Breast epithelium (tissue), 4 donors: Measurements from ENCODE around the gene PLCB4. TPM values are rescaled to one million over a fixed set of nuclear protein-coding genes. Genes with fewer than 3 reads are reported as not detected.

ENCODE experiments used
- DNase-seq, 2 donors: peaks; one replicate each; pipeline ENCODE4 v3.0.0-alpha.2; 2019; ENCODE audit warnings: low spot score in 2 of 2
- H3K27ac ChIP-seq, 2 donors: fragments of 200-600 bp; sonication (generic) in 1 of 2; one replicate each; pipeline ENCODE4 v1.5.1; 2016 to 2019; ENCODE audit warnings: mild to moderate bottlenecking in 1 of 2
- H3K27me3 ChIP-seq, 2 donors: fragments of 200-600 bp; sonication (generic) in 1 of 2; one replicate each; pipeline versions ENCODE4 v1.5.1 to v1.6.0; 2017 to 2019; ENCODE audit warnings: control low read depth in 1 of 2, mild to moderate bottlenecking in 1 of 2
- H3K36me3 ChIP-seq: fragments of 200-600 bp; one replicate; pipeline ENCODE4 v1.5.1; 2019
- H3K4me1 ChIP-seq, 2 donors: fragments of 200-600 bp; sonication (generic); one replicate each; pipeline ENCODE4 v1.5.1; 2016 to 2019; ENCODE audit warnings: control low read depth in 1 of 2
- H3K4me3 ChIP-seq, 3 donors: fragments of 200-600 bp; sonication (generic); 1 replicate in 2 of 3; 2 replicates in 1 of 3; pipeline ENCODE4 v1.5.1; 2016 to 2019; ENCODE audit warnings: mild to moderate bottlenecking in 3 of 3, moderate library complexity in 2 of 3
- H3K9me3 ChIP-seq, 2 donors: fragments of 200-600 bp; sonication (generic) in 1 of 2; one replicate each; pipeline ENCODE4 v1.5.1; 2016 to 2019; ENCODE audit warnings: control low read depth in 1 of 2
- POLR2A ChIP-seq: fragments of 450-650 bp; IDR thresholded peaks from one replicate; pipeline ENCODE4 v1.6.1; 2016; ENCODE audit warnings: antibody characterized with exemption, mild to moderate bottlenecking, moderate library complexity
- POLR2AphosphoS5 ChIP-seq, 3 donors: sonication (generic); formaldehyde crosslinking; IDR thresholded peaks; one replicate each; pipeline ENCODE4 v1.6.1; 2017; ENCODE audit warnings: antibody characterized with exemption in 3 of 3
- intact Hi-C: fragments of 100-400 bp; cut with DNase I; formaldehyde crosslinking; loops from one replicate; pipeline ENCODE4 v1.15.1; 2023; ENCODE audit warnings: low total_unique reads
- total RNA-seq, 3 donors: library from RNA; depleted of rRNA; stranded (reverse); fragments of >200 nt; gene quantifications; one replicate each; pipeline ENCODE4 v1.1.0, GENCODE V29; 2016
- TF ChIP-seq, protein P1 (sequence below), 3 donors: fragments of 450-650 bp; IDR thresholded peaks; one replicate each; pipeline ENCODE4 v1.5.1; 2016 to 2017; ENCODE audit warnings: antibody characterized with exemption in 3 of 3, mild to moderate bottlenecking in 3 of 3, moderate library complexity in 3 of 3

Gene PLCB4
- total RNA-seq, 3 donors from 2014 or later: 9.4 to 17.7 (median 13.0) TPM

DNA sequence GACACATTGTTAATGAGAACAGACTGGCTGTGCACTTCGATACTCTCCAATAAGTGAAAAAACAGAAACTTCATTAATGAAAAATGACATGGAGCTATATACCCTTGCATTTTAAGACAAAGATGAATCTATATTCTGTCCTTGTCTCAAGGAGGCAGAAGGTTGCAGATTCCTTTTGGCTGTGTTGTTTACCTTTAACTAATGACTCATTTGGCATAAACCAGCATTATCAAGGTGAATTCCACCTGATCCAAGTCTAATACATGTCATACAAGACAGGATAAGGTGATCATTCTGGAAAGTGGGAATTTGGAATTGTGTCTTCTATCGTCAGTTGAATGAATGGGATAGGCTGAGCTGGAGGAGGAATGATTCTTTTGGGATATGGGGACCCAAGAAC lies 192.9 kb downstream of the PLCB4 start:
- TF ChIP-seq, protein P1, sequence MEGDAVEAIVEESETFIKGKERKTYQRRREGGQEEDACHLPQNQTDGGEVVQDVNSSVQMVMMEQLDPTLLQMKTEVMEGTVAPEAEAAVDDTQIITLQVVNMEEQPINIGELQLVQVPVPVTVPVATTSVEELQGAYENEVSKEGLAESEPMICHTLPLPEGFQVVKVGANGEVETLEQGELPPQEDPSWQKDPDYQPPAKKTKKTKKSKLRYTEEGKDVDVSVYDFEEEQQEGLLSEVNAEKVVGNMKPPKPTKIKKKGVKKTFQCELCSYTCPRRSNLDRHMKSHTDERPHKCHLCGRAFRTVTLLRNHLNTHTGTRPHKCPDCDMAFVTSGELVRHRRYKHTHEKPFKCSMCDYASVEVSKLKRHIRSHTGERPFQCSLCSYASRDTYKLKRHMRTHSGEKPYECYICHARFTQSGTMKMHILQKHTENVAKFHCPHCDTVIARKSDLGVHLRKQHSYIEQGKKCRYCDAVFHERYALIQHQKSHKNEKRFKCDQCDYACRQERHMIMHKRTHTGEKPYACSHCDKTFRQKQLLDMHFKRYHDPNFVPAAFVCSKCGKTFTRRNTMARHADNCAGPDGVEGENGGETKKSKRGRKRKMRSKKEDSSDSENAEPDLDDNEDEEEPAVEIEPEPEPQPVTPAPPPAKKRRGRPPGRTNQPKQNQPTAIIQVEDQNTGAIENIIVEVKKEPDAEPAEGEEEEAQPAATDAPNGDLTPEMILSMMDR (IDR thresholded peaks at IDR 0.05): no peak
- TF ChIP-seq POLR2AphosphoS5 (IDR thresholded peaks at IDR 0.05) (no peak), POLR2A (no peak)
- Histone ChIP-seq H3K27ac (no peak overlapping the region), H3K9me3 (no peaks in the 10 kb centered on the region), H3K4me3 (no peak overlapping the region), H3K27me3 (no peaks in the 10 kb centered on the region), H3K36me3 (no peaks in the 10 kb centered on the region), H3K4me1 (no peaks in the 10 kb centered on the region)
- DNase-seq: no peak
- intact Hi-C loops: loop anchor here (10.0 kb wide), 1 partner anchor 1413 kb away; the partner anchor contains the start of gene JAG1

DNA sequence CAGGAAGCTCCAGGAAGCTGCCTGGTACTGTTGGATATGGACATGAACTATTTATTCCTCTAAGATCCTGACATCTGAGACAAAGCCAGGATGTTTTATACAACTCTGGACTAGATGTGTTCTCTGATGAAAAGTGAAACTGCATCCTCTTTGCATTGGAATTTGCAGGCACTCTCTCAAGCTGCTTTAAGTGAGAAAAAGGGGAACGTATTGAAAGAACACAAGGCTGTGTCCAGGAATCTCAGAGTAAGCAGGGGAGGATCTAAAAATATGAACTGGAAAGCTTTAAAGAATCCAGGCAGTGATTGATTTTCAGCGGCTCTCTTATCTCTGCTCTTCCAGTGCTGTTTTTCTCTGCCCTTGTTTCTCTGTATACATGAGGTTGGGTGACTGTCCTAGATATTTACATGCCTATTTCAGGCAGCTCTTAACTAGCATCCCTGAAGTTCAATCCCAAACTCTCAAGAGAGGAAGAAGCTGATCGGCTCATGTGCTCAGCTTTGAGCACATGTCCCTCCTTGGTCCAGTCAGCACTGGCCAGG lies 193.8 kb downstream of the PLCB4 start:
- no peak for DNase-seq
- Histone ChIP-seq H3K9me3 (no peaks in the 10 kb centered on the region), H3K27me3 (no peaks in the 10 kb centered on the region), H3K4me3 (no peak overlapping the region), H3K36me3 (no peaks in the 10 kb centered on the region), H3K27ac (no peak overlapping the region), H3K4me1 (no peaks in the 10 kb centered on the region)
- TF ChIP-seq POLR2AphosphoS5 (IDR thresholded peaks at IDR 0.05) (no peak), POLR2A (no peak)
- TF ChIP-seq, protein P1 (IDR thresholded peaks at IDR 0.05): no peak
- intact Hi-C loops: loop anchor here (10.0 kb wide), 1 partner anchor 1412 kb away; the partner anchor contains the start of gene JAG1

DNA sequence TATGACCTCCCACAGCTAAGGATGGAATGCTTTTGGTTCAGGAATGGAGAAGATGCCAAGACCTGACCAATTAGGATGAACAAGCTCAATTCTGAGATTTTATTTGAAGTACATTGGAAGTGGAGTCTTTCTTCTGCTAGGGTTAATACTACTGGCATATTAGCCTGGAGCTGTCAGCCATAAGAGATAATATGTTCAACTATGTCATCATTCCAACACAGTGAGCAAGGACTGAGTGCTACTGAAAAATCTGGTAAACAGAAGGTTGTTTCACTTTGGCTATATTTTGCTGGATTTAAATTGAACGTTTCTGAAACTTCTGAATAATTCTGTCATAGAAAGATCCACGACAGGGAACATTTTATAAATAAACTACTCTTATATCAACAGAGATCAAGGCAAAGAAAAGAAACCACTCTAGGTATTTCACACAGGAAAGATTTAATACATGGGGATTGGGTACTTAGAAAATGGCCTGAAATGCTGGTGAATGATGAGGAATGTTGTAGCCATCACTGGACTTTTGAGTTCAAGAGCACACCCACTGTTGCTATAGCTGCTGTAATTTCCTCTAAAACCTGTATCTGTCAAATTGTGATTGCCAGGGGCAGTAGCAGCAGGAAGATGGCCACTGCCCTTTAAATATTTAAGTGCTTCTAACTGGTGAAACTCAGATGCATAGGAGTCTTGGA lies 200.5 kb downstream of the PLCB4 start:
- no peaks in the 10 kb centered on the region for H3K4me1 ChIP-seq
- DNase-seq: no peak
- H3K27me3 ChIP-seq: no peaks in the 10 kb centered on the region
- intact Hi-C loops: loop anchor here (10.0 kb wide), 1 partner anchor 1405 kb away; the partner anchor contains the start of gene JAG1
- H3K4me3 ChIP-seq: no peak overlapping the region
- H3K36me3 ChIP-seq: no peaks in the 10 kb centered on the region
- H3K27ac ChIP-seq: no peak overlapping the region
- no peaks in the 10 kb centered on the region for H3K9me3 ChIP-seq
- TF ChIP-seq POLR2AphosphoS5 (IDR thresholded peaks at IDR 0.05) (no peak), POLR2A (no peak)
- TF ChIP-seq, protein P1 (IDR thresholded peaks at IDR 0.05): no peak

DNA sequence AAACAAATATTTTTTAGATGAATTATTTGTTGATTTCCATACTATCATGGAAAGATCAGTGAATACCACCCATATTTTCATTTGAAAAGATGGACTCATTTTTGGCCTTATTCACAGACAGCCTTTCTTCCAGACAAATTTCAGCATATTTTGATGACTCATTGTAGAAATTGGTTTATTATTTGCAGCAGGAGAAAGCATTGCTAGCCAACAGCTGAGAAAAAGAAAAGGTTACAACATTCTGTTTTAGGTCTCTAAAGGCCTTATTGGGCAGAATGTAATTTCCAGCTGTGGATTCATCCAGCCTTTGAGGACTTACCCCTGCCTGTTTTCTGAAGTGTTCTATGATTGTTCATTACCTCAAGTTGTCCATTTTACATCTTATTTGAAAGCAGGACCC lies 201.9 kb downstream of the PLCB4 start:
- DNase-seq: no peak
- H3K9me3 ChIP-seq: no peaks in the 10 kb centered on the region
- H3K27me3 ChIP-seq: no peaks in the 10 kb centered on the region
- no peaks in the 10 kb centered on the region for H3K4me1 ChIP-seq
- intact Hi-C loops: no loop called here
- no peak overlapping the region for H3K4me3 ChIP-seq
- TF ChIP-seq, protein P1 (IDR thresholded peaks at IDR 0.05): no peak
- TF ChIP-seq POLR2A: no peak
- no peaks in the 10 kb centered on the region for H3K36me3 ChIP-seq
- no peak overlapping the region for H3K27ac ChIP-seq

DNA sequence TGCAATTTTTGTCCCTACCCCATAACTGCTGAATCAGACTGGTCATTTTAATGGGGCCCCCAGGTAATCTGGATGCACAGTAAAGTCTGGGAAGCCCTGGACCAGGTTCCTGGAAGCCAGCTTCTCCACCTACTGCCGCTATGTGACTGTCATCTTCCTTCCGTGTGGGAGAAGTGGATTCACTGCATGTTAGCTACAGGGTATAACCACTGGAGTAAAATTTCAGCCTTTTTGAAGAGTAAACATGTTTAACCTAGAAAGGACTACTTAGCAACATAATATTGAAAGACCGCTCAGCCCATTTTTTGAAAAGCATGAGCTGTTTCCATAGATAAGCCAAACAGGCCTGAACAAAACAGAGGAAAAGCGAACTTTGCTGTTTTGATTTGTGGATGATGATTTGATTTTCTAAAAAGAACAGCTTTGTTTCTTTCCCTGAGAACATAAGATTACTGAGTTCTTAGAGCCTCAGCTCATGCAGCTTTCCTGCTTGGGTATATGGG lies 208.1 kb downstream of the PLCB4 start:
- no peak overlapping the region for H3K27ac ChIP-seq
- no peak overlapping the region for H3K4me3 ChIP-seq
- no peaks in the 10 kb centered on the region for H3K27me3 ChIP-seq
- TF ChIP-seq, protein P1 (IDR thresholded peaks at IDR 0.05): no peak
- TF ChIP-seq POLR2A (no peak), POLR2AphosphoS5 (IDR thresholded peaks at IDR 0.05) (no peak)
- no peaks in the 10 kb centered on the region for H3K9me3 ChIP-seq
- intact Hi-C loops: no loop called here
- no peaks in the 10 kb centered on the region for H3K36me3 ChIP-seq
- no peak for DNase-seq
- H3K4me1 ChIP-seq: no peaks in the 10 kb centered on the region
